Measurements from ENCODE around the gene CCDC102A. TPM values are rescaled to one million over a fixed set of nuclear protein-coding genes. Genes with fewer than 3 reads are reported as not detected.

CCDC102A gene
- total RNA-seq, 1 experiment from 2014 or later: 4.5 TPM

- CTCF ChIA-PET: no interaction called here
Observed at GRCh38 chr16:57563487-57563750, 27.0 kb upstream of the CCDC102A start.

More at GRCh38 chr16:57563487-57563750, 27.0 kb upstream of the CCDC102A start:
- Histone ChIP-seq H4K20me1 (ENCODE audit: insufficient read depth) (no peaks in the 10 kb centered on the region), H2AFZ (ENCODE audit: low read depth, low read length, poor library complexity, severe bottlenecking) (no peak overlapping the region), H3K4me3 (replicated peaks in 1 of 2; ENCODE audit: low read depth in 1 of 2, low read length in 2 of 2) (no peak overlapping the region), H3K9me3 (ENCODE audit: control insufficient read depth in 1 of 2, insufficient read depth in 1 of 2, low read depth in 1 of 2, low read length in 2 of 2) (no peaks in the 10 kb centered on the region), H3K27me3 (ENCODE audit: insufficient read depth, low read length) (no peaks in the 10 kb centered on the region), H3K4me2 (ENCODE audit: low read length) (peak overlapping the region; percentile 49), H3K27ac (ENCODE audit: low read depth, low read length) (no peak overlapping the region), H3K79me2 (ENCODE audit: insufficient read depth, low read length) (no peaks in the 10 kb centered on the region), H3K4me1 (ENCODE audit: control insufficient read depth in 1 of 2, insufficient read depth in 2 of 2, low read length in 2 of 2) (peaks cover 4 to 25% of the 10 kb centered on the region in 2 experiments; a peak in 3 of 4 replicates), H3K9me2 (ENCODE audit: insufficient read depth) (no peaks in the 10 kb centered on the region), H3K9ac (ENCODE audit: low read length) (no peak overlapping the region), H3K36me3 (ENCODE audit: control insufficient read depth in 1 of 2, insufficient read depth in 2 of 2, low read length in 2 of 2) (no peaks in the 10 kb centered on the region)
- intact Hi-C loops (cut with micrococcal nuclease): no loop called here
- no TSS peak for BruUV-seq (replicated peaks)
- no peak for ATAC-seq
- ChIA-PET RAD21 (ENCODE audit: low non-redundant PET in 1 of 2, low total read pairs in 2 of 2, uncharacterized antibody in 2 of 2, unreplicated experiment in 2 of 2) (no interaction called here), POLR2A (no interaction called here)
- no peak for DNase-seq (ENCODE audit: low read depth, low spot score)
- TF ChIP-seq ZBTB33 (IDR thresholded peaks at IDR 0.05; ENCODE audit: extremely low read depth, insufficient replicate concordance, low read length): no peak
- no peak for TF ChIP-seq POLR2A (IDR thresholded peaks at IDR 0.05; ENCODE audit: borderline replicate concordance, extremely low read depth, insufficient read depth, insufficient read length)
- TF ChIP-seq POLR2AphosphoS5 (IDR thresholded peaks at IDR 0.05; ENCODE audit: low read depth, low read length): no peak
- TF ChIP-seq CBX3 (IDR thresholded peaks at IDR 0.05; ENCODE audit: low read depth): no peak
- TF ChIP-seq JUND (IDR thresholded peaks at IDR 0.05): no peak
- TF ChIP-seq TCF7L2 (IDR thresholded peaks at IDR 0.05; ENCODE audit: borderline replicate concordance, extremely low read depth, insufficient read depth, insufficient read length): no peak
- TF ChIP-seq EZH2 (IDR thresholded peaks at IDR 0.05): no peak
- TF ChIP-seq EGR1 (IDR thresholded peaks at IDR 0.05; ENCODE audit: low read depth): no peak
- TF ChIP-seq SRF (IDR thresholded peaks at IDR 0.05; ENCODE audit: low read depth): no peak
- TF ChIP-seq ZNF274 (IDR thresholded peaks at IDR 0.05; ENCODE audit: low read depth, low read length): no peak
- TF ChIP-seq CEBPB (IDR thresholded peaks at IDR 0.05; ENCODE audit: low read depth): no peak
- TF ChIP-seq EZH2phosphoT487 (IDR thresholded peaks at IDR 0.05; ENCODE audit: borderline replicate concordance): no peak
- no peak for TF ChIP-seq MAX (IDR thresholded peaks at IDR 0.05)

All from HCT116 (cell line).